ENCODE results near the gene TAMALIN.

TAMALIN gene

GRCh38 chr12:52038447-52038846 is 31.7 kb downstream of the TAMALIN start:
- no peak for DNase-seq

- DNase-seq = no peak
These were observed 34.3 kb downstream of the TAMALIN start for GRCh38 chr12:52041035-52041434.

GRCh38 chr12:52041695-52042123 is 35.0 kb downstream of the TAMALIN start:
- DNase-seq = no peak

DNA sequence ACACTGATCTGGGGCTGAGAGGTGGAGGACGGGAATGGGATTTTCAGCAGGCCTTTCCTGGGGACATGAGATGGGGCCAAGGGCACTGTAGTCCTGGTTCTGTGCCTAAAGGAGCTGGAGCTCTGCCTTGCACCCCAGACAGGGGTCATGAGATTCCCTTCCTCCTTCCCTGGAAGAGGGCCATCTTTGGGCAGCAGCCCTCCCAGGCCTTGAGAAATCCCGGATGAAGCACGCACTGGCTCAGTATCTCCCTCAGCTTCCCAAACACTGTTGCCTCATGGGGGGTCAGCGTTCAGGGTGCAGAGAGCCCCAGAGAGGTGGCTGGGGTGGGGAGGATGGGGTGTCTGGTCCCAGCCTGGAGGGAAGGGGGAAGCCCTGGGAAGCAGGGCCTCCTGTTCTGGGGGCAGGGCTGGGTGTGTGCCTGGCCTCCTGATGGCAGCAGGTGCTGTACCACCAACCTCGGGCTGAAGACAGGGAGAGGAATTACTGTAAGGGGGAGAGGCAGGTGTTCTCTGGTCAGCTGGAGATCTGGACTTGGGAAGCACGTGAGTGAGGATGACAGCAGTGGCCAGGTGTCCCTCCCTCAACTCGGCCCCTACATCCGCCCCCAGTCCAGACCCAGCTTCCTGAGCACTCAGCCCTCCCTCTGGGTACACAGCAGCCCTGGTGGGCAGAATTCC is 36.1 kb downstream of the TAMALIN start:
- peak; percentile 71 for DNase-seq

- peak; percentile 20 for DNase-seq
These were observed 36.9 kb downstream of the TAMALIN start for GRCh38 chr12:52043386-52044212.

GRCh38 chr12:52044292-52044983 is 37.7 kb downstream of the TAMALIN start:
- no peak for DNase-seq

DNA sequence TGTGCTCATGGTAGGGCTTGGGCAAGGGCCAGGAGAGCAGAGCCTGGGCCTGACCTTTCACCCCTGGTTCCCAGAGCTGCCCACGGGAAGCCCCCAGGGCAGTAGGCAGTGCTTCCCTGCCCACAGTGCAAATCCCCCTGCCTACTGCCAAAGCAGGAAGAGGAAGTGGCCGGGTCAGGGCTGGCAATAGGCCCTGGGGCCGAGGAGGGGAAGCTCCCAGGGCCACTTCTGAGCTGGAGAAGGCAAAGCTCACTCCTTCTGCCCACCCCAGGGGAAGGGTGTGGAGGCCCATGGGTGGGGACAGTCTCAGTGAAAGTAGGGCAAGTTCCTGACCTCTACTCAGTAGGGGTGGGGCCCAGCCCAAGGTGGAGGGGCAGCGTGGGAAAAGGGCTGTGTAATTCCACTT is 39.1 kb downstream of the TAMALIN start:
- DNase-seq = no peak

DNA sequence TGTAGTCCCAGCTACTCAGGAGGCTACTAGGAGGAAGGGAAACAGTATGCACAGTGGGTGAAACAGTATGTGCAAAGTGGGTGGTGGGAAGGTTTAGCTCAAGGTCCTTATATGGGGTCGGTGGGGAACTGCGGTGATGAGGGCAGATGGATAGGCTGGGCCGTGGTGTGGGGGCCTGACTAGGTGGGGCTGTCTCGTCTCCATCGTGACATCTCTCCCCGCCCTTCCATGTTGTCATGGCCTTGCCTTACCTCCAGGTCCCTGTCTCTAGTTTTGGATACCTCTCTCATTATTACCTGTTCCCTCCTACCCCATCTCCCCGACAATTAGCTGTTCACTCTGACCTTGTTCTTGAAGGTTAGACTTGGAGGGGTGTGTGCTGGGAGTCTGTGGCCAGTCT is 40.1 kb downstream of the TAMALIN start:
- DNase-seq = no peak

- DNase-seq = no peak
These were observed 42.5 kb downstream of the TAMALIN start for GRCh38 chr12:52049286-52049685.

GRCh38 chr12:52049688-52050087 is 42.9 kb downstream of the TAMALIN start:
- DNase-seq = no peak

GRCh38 chr12:52050116-52050757 is 43.5 kb downstream of the TAMALIN start:
- DNase-seq = no peak

GRCh38 chr12:52050758-52051541 is 44.2 kb downstream of the TAMALIN start, which contains the start of gene NR4A1:
NR4A1 (plus strand) TSS chr12:52051442; CDS start chr12:52054329, 2,887 bp downstream.
- DNase-seq = peak; percentile 77

DNA sequence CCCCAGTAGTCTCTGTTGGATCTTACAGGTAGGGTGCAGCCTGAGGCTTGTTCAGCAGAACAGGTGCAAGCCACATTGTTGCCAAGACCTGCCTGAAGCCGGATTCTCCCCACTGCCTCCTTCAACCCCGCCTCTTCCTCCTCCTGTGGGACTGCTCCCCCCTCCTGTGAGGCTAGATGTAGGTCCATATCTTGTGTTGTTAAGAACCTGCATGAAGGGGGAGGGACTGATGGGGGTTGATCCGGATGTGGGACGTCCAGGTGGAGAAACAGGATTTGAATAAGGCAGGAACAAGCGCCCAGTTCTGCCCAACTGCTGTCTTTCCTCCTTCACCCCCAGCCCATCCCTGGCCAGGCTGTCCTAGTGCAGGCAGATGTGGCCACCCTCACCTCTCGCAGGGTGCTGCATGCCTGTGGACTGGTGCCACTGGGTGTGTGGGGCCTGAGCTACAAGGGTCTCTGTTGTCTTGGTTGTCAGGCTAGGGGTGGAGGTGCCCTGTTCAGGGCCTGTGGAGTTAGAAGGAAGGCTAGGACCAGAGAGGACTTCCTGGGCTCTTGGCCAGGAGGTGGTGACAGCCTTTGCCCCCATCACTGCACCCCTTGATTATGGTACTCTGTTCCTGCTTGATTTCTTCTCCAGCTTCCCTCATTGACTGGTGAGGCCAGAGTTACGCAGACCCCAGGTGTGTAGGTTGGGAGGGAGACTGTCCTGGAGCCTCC is 45.9 kb downstream of the TAMALIN start:
- DNase-seq = no peak

- DNase-seq = no peak
These were observed 46.9 kb downstream of the TAMALIN start for GRCh38 chr12:52053536-52054209.

DNA sequence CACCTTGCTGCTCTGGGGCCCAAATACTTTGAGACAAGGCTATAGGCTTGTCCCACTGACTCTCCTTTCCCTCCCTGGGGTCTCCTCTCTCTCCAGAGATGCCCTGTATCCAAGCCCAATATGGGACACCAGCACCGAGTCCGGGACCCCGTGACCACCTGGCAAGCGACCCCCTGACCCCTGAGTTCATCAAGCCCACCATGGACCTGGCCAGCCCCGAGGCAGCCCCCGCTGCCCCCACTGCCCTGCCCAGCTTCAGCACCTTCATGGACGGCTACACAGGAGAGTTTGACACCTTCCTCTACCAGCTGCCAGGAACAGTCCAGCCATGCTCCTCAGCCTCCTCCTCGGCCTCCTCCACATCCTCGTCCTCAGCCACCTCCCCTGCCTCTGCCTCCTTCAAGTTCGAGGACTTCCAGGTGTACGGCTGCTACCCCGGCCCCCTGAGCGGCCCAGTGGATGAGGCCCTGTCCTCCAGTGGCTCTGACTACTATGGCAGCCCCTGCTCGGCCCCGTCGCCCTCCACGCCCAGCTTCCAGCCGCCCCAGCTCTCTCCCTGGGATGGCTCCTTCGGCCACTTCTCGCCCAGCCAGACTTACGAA is 47.6 kb downstream of the TAMALIN start:
- no peak for DNase-seq

DNA sequence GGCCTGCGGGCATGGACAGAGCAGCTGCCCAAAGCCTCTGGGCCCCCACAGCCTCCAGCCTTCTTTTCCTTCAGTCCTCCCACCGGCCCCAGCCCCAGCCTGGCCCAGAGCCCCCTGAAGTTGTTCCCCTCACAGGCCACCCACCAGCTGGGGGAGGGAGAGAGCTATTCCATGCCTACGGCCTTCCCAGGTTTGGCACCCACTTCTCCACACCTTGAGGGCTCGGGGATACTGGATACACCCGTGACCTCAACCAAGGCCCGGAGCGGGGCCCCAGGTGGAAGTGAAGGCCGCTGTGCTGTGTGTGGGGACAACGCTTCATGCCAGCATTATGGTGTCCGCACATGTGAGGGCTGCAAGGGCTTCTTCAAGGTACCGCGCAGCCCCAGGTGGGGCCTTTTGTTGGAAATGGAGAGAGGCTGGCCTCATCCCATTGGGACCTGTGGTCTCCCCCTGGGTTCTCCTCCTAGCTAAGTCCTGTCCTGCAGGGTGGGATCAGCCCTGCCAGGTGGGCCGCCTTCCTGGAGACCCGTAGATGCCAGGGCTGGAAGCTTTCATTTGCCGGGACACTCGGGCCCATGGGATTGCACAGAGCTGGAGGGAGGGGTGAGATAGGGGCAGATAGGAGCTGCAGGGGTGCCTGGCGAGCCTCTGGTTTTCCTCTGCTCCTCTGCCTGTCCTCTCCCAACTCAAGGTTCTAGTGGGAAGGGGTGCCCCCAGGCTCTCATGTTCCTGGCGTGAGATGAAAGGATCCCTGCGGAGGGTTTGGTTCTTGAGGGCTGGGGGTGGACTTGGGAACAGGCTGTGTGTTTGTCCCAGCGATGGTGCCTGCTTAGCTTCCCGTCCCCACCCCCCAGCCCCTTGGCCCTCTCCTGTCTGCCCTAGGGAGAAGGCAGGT is 48.3 kb downstream of the TAMALIN start:
- DNase-seq = no peak

DNA sequence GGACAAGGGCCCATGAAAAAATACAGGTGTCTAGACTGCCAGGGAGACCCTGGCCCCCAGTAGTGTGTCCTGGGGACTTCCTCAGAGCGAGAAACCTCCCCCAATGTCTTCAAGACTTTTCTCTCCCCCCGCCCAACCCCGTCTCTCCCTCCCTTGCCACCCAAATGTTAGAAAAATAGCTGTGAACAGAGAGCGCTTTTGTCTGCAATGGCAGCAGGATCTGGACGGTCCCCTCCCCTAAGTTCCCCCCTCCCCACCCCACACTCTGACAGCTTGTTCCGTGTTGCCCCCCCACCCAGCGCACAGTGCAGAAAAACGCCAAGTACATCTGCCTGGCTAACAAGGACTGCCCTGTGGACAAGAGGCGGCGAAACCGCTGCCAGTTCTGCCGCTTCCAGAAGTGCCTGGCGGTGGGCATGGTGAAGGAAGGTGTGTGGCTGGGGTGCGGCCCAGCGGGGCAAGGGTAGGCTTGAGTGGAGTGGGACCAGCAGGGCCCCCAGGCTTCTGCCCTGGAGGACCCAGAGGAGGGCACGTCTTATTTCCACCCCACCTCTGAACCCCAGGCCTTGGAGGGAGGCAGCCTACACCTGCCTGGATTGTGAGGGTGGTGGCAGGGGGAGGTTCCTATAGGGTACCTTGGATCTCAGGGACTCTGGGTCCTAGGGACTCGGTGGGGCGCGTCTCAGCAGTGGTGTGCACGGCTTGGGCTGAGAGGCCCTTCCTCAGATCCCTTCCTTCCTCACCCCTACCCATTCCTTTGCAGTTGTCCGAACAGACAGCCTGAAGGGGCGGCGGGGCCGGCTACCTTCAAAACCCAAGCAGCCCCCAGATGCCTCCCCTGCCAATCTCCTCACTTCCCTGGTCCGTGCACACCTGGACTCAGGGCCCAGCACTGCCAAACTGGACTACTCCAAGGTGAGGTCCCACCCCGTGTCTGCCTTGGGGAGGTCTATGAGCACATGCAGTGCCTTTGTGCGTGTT is 49.3 kb downstream of the TAMALIN start:
- no peak for DNase-seq
